Thyroid gland (tissue), 4 donors: Measurements from ENCODE around the gene TUBA1B. TPM values are rescaled to one million over a fixed set of nuclear protein-coding genes. Genes with fewer than 3 reads are reported as not detected.

ENCODE experiments used
- small RNA-seq: library from RNA; depleted of rRNA; stranded (forward); fragments of <200 nt; gene quantifications from one replicate; pipeline ENCODE3, GENCODE V24; 2016
- total RNA-seq, 4 donors: library from RNA; depleted of rRNA; stranded (reverse); fragments of >200 nt; gene quantifications; one replicate each; pipeline ENCODE4 v1.2.3, GENCODE V29; 2016

Gene TUBA1B
- total RNA-seq, 4 donors from 2014 or later: 284 to 653 (median 477) TPM

Small RNA genes within 50 kb of the gene (small RNA-seq; reads per million reads assigned to genes)
- not detected for gene RF00019

Other genes starting within 250 kb of the TUBA1B start
- 10 to 100 TPM in 3 of 4 donors, 1 to 10 TPM in 1; 9.0 to 20.1 (median 16.5) TPM for gene FKBP11, start 205.9 kb downstream of the TUBA1B start, total RNA-seq
- 100 to 1,000 TPM in 3 of 4 donors, 10 to 100 TPM in 1; 92.7 to 177 (median 136) TPM for gene ARF3, start 173.9 kb downstream of the TUBA1B start, total RNA-seq
- gene WNT10B, start 159.7 kb downstream of the TUBA1B start, total RNA-seq: 1 to 10 TPM in 1 of 4 donors, under 1 TPM in 2, not detected in 1; 0.54 to 1.7 (median 0.59) TPM
- gene WNT1, start 153.1 kb downstream of the TUBA1B start, total RNA-seq: not detected
- gene DDN, start 132.0 kb downstream of the TUBA1B start, total RNA-seq: under 1 TPM in 2 of 4 donors, not detected in 2; 0.11 to 0.13 TPM
- gene PRKAG1, start 112.6 kb downstream of the TUBA1B start, total RNA-seq: 10 to 100 TPM; 50.3 to 68.1 (median 59.9) TPM
- 100 to 1,000 TPM in 1 of 4 donors, 10 to 100 TPM in 3; 42.5 to 107 (median 71.6) TPM for gene KMT2D, start 70.6 kb downstream of the TUBA1B start, total RNA-seq
- under 1 TPM in 1 of 4 donors, not detected in 3; 0.98 TPM for gene RHEBL1, start 61.4 kb downstream of the TUBA1B start, total RNA-seq
- under 1 TPM; 0.17 to 0.94 (median 0.44) TPM for gene DHH, start 36.6 kb downstream of the TUBA1B start, total RNA-seq
- 10 to 100 TPM; 30.4 to 54.8 (median 46.6) TPM for gene LMBR1L, start 20.5 kb downstream of the TUBA1B start, total RNA-seq
- gene TUBA1A, start 57.7 kb upstream of the TUBA1B start, total RNA-seq: 10 to 100 TPM; 24.6 to 64.4 (median 32.1) TPM
- gene TUBA1C, start 133.7 kb upstream of the TUBA1B start, total RNA-seq: 100 to 1,000 TPM in 3 of 4 donors, 10 to 100 TPM in 1; 80.6 to 385 (median 212) TPM
- gene PRPH, start 163.8 kb upstream of the TUBA1B start, total RNA-seq: under 1 TPM in 1 of 4 donors, not detected in 3; 0.67 TPM
- 1 to 10 TPM in 1 of 4 donors, under 1 TPM in 2, not detected in 1; 0.56 to 2.6 (median 0.96) TPM for gene TROAP, start 191.9 kb upstream of the TUBA1B start, total RNA-seq
- gene C1QL4, start 205.8 kb upstream of the TUBA1B start, total RNA-seq: 1 to 10 TPM in 1 of 4 donors, under 1 TPM in 2, not detected in 1; 0.67 to 1.2 (median 0.73) TPM
- gene DNAJC22, start 215.5 kb upstream of the TUBA1B start, total RNA-seq: 10 to 100 TPM; 10.3 to 19.5 (median 17.5) TPM
- gene SPATS2, start 236.1 kb upstream of the TUBA1B start, total RNA-seq: 10 to 100 TPM; 24.7 to 37.8 (median 30.1) TPM